HFF-Myc (cell line): Measurements from ENCODE around the gene SEMA4A.

Source experiments
- DNase-seq: peaks from one replicate; pipeline ENCODE4 v3.0.0-alpha.2; 2011; ENCODE audit warnings: low read depth; ENCODE audit errors: extremely low read depth
- H3K4me3 ChIP-seq: replicated peaks from 2 replicates; pipeline ENCODE4 v1.5.1; 2011; ENCODE audit warnings: low read depth, mild to moderate bottlenecking, control low read depth, low read length
- TF ChIP-seq, protein P1 (sequence below): IDR thresholded peaks from 2 replicates; pipeline ENCODE4 v1.5.1; 2012; ENCODE audit warnings: mild to moderate bottlenecking, low read depth, low read length, control low read depth; ENCODE audit errors: missing control alignments

The SEMA4A gene

GRCh38 chr1:156153362-156153761 is at the start of gene SEMA4A:
TSS of gene SEMA4A (plus strand) at chr1:156153585. CDS start at chr1:156154579, 994 bp downstream.
- TF ChIP-seq, protein P1, sequence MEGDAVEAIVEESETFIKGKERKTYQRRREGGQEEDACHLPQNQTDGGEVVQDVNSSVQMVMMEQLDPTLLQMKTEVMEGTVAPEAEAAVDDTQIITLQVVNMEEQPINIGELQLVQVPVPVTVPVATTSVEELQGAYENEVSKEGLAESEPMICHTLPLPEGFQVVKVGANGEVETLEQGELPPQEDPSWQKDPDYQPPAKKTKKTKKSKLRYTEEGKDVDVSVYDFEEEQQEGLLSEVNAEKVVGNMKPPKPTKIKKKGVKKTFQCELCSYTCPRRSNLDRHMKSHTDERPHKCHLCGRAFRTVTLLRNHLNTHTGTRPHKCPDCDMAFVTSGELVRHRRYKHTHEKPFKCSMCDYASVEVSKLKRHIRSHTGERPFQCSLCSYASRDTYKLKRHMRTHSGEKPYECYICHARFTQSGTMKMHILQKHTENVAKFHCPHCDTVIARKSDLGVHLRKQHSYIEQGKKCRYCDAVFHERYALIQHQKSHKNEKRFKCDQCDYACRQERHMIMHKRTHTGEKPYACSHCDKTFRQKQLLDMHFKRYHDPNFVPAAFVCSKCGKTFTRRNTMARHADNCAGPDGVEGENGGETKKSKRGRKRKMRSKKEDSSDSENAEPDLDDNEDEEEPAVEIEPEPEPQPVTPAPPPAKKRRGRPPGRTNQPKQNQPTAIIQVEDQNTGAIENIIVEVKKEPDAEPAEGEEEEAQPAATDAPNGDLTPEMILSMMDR, result no peak
- no peak for DNase-seq
- no peak within 1 kb of the TSS for H3K4me3 ChIP-seq

GRCh38 chr1:156104065-156104810 is 49.1 kb upstream of the SEMA4A start:
- DNase-seq, result peak; percentile 90
- H3K4me3 ChIP-seq, result peak overlapping the region; percentile 14; the same call in 1 of the 2 replicates
- TF ChIP-seq, protein P1, result no peak

DNA sequence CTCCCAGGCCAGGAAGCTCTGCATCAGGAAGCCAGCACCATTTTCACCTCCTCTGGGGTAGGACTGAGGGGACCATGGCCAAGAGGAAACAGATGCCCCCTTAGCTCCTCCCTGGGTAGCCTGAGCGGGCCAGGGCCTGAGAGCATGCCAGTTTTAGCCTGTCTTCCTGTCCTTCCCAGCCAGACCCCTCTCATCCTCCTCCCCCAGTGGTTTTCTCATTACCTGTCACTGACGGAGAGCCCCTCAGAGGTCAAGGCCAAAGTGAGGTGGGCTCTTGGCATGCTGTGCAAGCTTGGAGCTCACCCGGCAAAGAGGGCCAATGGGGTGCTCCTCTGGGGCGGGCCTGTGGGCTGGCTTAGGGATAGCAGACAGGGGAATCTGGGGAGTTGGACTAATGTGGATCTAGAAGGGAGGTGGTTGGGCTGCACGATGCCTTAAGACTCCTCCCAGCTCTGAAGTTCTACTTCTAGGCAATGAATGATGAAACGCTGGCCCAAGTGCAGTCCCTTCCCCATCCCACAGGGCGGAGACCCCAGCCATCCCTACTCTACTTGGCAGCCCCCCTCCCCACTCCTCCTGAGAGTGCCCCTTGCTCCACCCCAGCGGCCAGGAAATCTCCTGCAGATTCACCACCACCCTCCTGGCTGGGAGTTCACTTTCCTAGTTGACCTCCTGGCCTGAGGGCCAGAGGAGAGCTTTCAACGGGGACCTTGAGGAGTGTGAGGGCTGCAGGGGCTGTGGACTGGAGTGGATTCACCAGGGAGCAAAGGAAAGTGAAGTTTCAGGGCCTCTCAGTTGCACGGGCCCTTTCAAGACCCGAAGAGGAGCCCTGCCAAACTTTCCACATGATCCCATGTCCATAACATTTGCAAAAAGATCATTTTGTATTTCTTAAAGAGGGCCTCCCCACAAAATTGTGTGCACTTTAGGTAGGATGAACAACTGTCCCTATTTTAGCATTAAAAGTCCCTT is 48.2 kb upstream of the SEMA4A start:
- DNase-seq, result no peak
- peak overlapping the region; percentile 29 for H3K4me3 ChIP-seq
- TF ChIP-seq, protein P1, result no peak

- H3K4me3 ChIP-seq, result peak overlapping the region; percentile 16; the same call in 1 of the 2 replicates
- DNase-seq, result no peak
These were observed 46.5 kb upstream of the SEMA4A start for GRCh38 chr1:156106624-156107488.

GRCh38 chr1:156108057-156108456 is 45.3 kb upstream of the SEMA4A start:
- TF ChIP-seq, protein P1, result no peak
- no peak for DNase-seq
- no peak overlapping the region for H3K4me3 ChIP-seq

More at GRCh38 chr1:156106624-156107488, 46.5 kb upstream of the SEMA4A start:
- TF ChIP-seq, protein P1, result no peak

DNA sequence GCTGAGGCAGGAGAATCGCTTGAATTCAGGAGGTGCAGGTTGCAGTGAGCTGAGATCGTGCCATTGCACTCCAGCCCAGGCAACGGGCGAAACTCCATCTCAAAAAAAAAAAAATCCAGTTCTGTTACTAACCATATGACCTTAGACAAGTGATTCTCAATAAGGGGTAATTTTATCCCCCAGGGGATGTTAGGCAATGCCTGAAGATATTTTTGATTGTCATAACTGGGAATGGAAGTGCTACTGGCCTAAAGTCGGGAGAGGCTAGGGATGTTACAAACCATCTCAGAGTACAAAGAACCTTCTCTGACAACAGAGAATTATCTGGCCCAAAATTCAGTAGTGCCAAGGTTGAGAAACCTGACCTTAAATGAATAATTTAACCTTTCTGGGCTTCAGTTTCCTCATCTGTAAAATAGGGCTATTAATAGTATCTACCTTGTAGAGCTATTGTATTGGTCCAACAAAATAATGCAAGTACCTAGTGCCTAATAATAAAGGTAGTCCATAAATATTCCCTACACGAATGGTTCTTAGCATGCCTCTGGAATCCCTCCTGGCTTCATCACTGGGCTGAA is 44.6 kb upstream of the SEMA4A start:
- TF ChIP-seq, protein P1, result no peak
- no peak overlapping the region for H3K4me3 ChIP-seq
- DNase-seq, result no peak
